ENCODE data around the gene CYTH3. TPM values are rescaled to one million over a fixed set of nuclear protein-coding genes. Genes with fewer than 3 reads are reported as not detected.

CYTH3 gene
- total and polyA plus RNA-seq, 2 of the 13 experiments (the other 11 are each of a cell fraction or from before 2014, with no cell fraction given): 3.1 to 3.8 TPM

GRCh38 chr7:6139189-6139996 is 133.0 kb downstream of the CYTH3 start (continued):
- no peak for TF ChIP-seq THAP9 (CRISPR knock-in tag; IDR thresholded peaks at IDR 0.05; ENCODE audit: borderline replicate concordance)
- TF ChIP-seq, protein P1, sequence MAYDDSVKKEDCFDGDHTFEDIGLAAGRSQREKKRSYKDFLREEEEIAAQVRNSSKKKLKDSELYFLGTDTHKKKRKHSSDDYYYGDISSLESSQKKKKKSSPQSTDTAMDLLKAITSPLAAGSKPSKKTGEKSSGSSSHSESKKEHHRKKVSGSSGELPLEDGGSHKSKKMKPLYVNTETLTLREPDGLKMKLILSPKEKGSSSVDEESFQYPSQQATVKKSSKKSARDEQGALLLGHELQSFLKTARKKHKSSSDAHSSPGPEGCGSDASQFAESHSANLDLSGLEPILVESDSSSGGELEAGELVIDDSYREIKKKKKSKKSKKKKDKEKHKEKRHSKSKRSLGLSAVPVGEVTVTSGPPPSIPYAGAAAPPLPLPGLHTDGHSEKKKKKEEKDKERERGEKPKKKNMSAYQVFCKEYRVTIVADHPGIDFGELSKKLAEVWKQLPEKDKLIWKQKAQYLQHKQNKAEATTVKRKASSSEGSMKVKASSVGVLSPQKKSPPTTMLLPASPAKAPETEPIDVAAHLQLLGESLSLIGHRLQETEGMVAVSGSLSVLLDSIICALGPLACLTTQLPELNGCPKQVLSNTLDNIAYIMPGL (CRISPR knock-in tag; IDR thresholded peaks at IDR 0.05; ENCODE audit: borderline replicate concordance in 1 of 2, low read depth in 1 of 2): no peak
- no peak for TF ChIP-seq HHEX (CRISPR knock-in tag; IDR thresholded peaks at IDR 0.05)
- TF ChIP-seq SP140L (CRISPR knock-in tag; IDR thresholded peaks at IDR 0.05; ENCODE audit: borderline replicate concordance): no peak

- no peak overlapping the region for H3K9ac ChIP-seq (ENCODE audit: insufficient read depth, low read depth, low read length)
- intact Hi-C loops (cut with micrococcal nuclease; ENCODE audit: unreplicated experiment): no loop called here
- no peaks in the 10 kb centered on the region for H3K9me3 ChIP-seq (ENCODE audit: low read length)
- ATAC-seq (no peak), FAIRE-seq (no peak), DNase-seq (ENCODE audit: low spot score) (no peak)
- H3K27ac ChIP-seq (ENCODE audit: extremely low read length, insufficient read depth, low read length): no peak overlapping the region
- in situ Hi-C loops (cut with HindIII; ENCODE audit: extremely low pct_ligation_motif_present, low pct_unique_long_range_greater_than_20kb): no loop called here
- no TSS peak for BruUV-seq (replicated peaks)
- 94% methylated on average over 2 of the region's 2 CpGs for WGBS (ENCODE audit: low lambda C conversion rate)
- CTCF ChIA-PET (ENCODE audit: low intra/inter-chr PET ratio, low total read pairs): no interaction called here
- H3K27me3 ChIP-seq (ENCODE audit: control insufficient read depth in 1 of 2, insufficient read depth in 2 of 2, low read length in 2 of 2): no peaks in the 10 kb centered on the region
- H3K4me3 ChIP-seq (replicated peaks in 1 of 3; ENCODE audit: insufficient read depth in 1 of 3, low read depth in 2 of 3, low read length in 3 of 3): no peak overlapping the region
- no peak overlapping the region for H2AFZ ChIP-seq (ENCODE audit: low read length)
- POLR2A ChIA-PET: no interaction called here
- no peaks in the 10 kb centered on the region for H3K79me2 ChIP-seq (ENCODE audit: insufficient read depth, low read length)
- peaks cover 14 to 33% of the 10 kb centered on the region in 2 experiments for H3K36me3 ChIP-seq (replicated peaks in 1 of 2; ENCODE audit: control insufficient read depth in 1 of 2, insufficient read depth in 2 of 2, low read length in 2 of 2)
- no peaks in the 10 kb centered on the region for H4K20me1 ChIP-seq (ENCODE audit: insufficient read depth, low read length)
- H3K4me2 ChIP-seq (ENCODE audit: low read depth, low read length): no peak overlapping the region
- no peaks in the 10 kb centered on the region for H3K4me1 ChIP-seq (ENCODE audit: insufficient read depth, low read length)
- TF ChIP-seq MEIS2 (CRISPR knock-in tag; IDR thresholded peaks at IDR 0.05): no peak
- TF ChIP-seq ZNF780A (CRISPR knock-in tag; IDR thresholded peaks at IDR 0.05): no peak
- no peak for TF ChIP-seq ZBTB7A (CRISPR knock-in tag; IDR thresholded peaks at IDR 0.05)
- TF ChIP-seq, protein P2, sequence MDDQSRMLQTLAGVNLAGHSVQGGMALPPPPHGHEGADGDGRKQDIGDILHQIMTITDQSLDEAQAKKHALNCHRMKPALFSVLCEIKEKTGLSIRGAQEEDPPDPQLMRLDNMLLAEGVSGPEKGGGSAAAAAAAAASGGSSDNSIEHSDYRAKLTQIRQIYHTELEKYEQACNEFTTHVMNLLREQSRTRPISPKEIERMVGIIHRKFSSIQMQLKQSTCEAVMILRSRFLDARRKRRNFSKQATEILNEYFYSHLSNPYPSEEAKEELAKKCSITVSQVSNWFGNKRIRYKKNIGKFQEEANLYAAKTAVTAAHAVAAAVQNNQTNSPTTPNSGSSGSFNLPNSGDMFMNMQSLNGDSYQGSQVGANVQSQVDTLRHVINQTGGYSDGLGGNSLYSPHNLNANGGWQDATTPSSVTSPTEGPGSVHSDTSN (CRISPR knock-in tag; IDR thresholded peaks at IDR 0.05; ENCODE audit: borderline replicate concordance): no peak
- no peak for TF ChIP-seq RFXAP (CRISPR knock-in tag; IDR thresholded peaks at IDR 0.05; ENCODE audit: borderline replicate concordance)
- no peak for TF ChIP-seq ZNF75D (CRISPR knock-in tag; IDR thresholded peaks at IDR 0.05; ENCODE audit: borderline replicate concordance)
- TF ChIP-seq, protein P3, sequence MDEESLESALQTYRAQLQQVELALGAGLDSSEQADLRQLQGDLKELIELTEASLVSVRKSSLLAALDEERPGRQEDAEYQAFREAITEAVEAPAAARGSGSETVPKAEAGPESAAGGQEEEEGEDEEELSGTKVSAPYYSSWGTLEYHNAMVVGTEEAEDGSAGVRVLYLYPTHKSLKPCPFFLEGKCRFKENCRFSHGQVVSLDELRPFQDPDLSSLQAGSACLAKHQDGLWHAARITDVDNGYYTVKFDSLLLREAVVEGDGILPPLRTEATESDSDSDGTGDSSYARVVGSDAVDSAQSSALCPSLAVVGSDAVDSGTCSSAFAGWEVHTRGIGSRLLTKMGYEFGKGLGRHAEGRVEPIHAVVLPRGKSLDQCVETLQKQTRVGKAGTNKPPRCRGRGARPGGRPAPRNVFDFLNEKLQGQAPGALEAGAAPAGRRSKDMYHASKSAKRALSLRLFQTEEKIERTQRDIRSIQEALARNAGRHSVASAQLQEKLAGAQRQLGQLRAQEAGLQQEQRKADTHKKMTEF (CRISPR knock-in tag; IDR thresholded peaks at IDR 0.05): no peak
- no peak for TF ChIP-seq ZFP36 (IDR thresholded peaks at IDR 0.05; ENCODE audit: borderline replicate concordance, low read depth, low read length, partially characterized antibody)
- no peak for TF ChIP-seq DBP (CRISPR knock-in tag; IDR thresholded peaks at IDR 0.05; ENCODE audit: not compliant biosample characterization)
Measured at GRCh38 chr7:6136475-6136874, 135.9 kb downstream of the CYTH3 start.
